Measurements from ENCODE around the gene METTL8. TPM values are rescaled to one million over a fixed set of nuclear protein-coding genes. Genes with fewer than 3 reads are reported as not detected.

METTL8 gene
- total and polyA plus RNA-seq, 2 experiments from 2014 or later = 16.8 to 30.5 TPM

DNA sequence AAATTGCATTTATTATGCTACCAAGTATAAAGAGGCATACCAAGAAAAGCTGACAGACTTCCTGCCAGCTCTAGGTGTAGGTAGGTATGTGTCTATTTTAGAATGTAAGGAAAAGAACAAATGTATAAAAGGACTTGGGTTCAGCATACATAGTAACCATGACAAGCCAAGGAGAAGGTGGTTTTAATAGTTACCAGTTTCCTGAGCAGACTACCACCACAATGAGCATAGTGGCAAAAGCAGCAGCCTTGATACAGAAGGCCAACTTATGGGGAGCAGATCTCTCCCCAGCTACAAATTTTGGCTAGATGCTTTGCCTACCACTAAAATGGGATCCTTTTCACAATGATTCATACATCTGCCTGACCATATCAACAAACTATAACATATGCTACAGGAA lies 34.5 kb downstream of the METTL8 start:
- peaks cover 26% of the 10 kb centered on the region for H3K79me2 ChIP-seq
- no peak for DNase-seq (ENCODE audit: low spot score)
- no peak overlapping the region for H3K4me2 ChIP-seq
- H3K9me3 ChIP-seq (ENCODE audit: low read depth) = no peaks in the 10 kb centered on the region
- no peaks in the 10 kb centered on the region for H3K9me2 ChIP-seq (replicated peaks; ENCODE audit: insufficient read depth)
- H3K4me3 ChIP-seq = no peak overlapping the region
- no peak overlapping the region for H2AFZ ChIP-seq
- TF ChIP-seq, protein P1, sequence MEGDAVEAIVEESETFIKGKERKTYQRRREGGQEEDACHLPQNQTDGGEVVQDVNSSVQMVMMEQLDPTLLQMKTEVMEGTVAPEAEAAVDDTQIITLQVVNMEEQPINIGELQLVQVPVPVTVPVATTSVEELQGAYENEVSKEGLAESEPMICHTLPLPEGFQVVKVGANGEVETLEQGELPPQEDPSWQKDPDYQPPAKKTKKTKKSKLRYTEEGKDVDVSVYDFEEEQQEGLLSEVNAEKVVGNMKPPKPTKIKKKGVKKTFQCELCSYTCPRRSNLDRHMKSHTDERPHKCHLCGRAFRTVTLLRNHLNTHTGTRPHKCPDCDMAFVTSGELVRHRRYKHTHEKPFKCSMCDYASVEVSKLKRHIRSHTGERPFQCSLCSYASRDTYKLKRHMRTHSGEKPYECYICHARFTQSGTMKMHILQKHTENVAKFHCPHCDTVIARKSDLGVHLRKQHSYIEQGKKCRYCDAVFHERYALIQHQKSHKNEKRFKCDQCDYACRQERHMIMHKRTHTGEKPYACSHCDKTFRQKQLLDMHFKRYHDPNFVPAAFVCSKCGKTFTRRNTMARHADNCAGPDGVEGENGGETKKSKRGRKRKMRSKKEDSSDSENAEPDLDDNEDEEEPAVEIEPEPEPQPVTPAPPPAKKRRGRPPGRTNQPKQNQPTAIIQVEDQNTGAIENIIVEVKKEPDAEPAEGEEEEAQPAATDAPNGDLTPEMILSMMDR (IDR thresholded peaks at IDR 0.05; ENCODE audit: poor library complexity) = no peak
- TF ChIP-seq EZH2phosphoT487 (IDR thresholded peaks at IDR 0.05; ENCODE audit: low read depth, severe bottlenecking, unreplicated experiment) (no peak), EZH2 (IDR thresholded peaks at IDR 0.05; ENCODE audit: borderline replicate concordance) (no peak)
- no peaks in the 10 kb centered on the region for H3K36me3 ChIP-seq (replicated peaks; ENCODE audit: insufficient read depth, low read depth)
- H4K20me1 ChIP-seq (ENCODE audit: insufficient read depth, poor library complexity, severe bottlenecking) = no peaks in the 10 kb centered on the region
- H3K27ac ChIP-seq = no peak overlapping the region
- no peaks in the 10 kb centered on the region for H3K4me1 ChIP-seq (ENCODE audit: insufficient read depth)
- no peaks in the 10 kb centered on the region for H3K27me3 ChIP-seq

DNA sequence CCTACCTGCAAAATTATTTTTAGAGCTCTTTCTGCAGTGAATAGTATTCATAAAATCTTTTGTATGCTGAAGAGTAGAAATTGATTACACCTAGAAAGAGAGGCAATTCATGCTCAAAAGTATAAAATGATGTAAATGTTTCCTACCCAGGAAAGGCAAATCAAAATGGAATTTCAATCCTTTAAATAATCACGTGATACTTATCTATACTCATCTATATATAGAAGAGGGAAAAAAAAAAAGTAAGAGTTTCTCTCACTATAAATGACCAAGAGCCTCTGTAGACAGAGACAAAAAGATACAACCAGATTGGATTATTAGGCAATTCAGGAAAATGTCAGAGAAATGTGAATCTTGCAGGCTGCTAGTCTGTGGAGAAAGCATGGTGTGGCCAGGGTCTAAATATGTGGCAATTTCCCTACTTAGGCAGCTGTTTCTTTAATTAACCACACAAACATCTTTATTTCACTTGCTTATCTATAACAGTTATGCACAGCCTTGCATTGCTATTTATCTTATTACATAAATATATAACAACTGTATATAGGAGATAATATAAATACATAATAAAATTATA lies 39.5 kb downstream of the METTL8 start:
- Histone ChIP-seq H3K27me3 (no peaks in the 10 kb centered on the region), H2AFZ (no peak overlapping the region), H3K79me2 (no peaks in the 10 kb centered on the region), H3K4me2 (no peak overlapping the region), H3K4me3 (no peak overlapping the region), H3K27ac (no peak overlapping the region), H4K20me1 (ENCODE audit: insufficient read depth, poor library complexity, severe bottlenecking) (no peaks in the 10 kb centered on the region), H3K36me3 (replicated peaks; ENCODE audit: insufficient read depth, low read depth) (no peaks in the 10 kb centered on the region), H3K9me2 (replicated peaks; ENCODE audit: insufficient read depth) (no peaks in the 10 kb centered on the region), H3K4me1 (ENCODE audit: insufficient read depth) (no peaks in the 10 kb centered on the region), H3K9me3 (ENCODE audit: low read depth) (no peaks in the 10 kb centered on the region)
- DNase-seq (ENCODE audit: low spot score) = no peak
- TF ChIP-seq EZH2 (IDR thresholded peaks at IDR 0.05; ENCODE audit: borderline replicate concordance) (no peak), EZH2phosphoT487 (IDR thresholded peaks at IDR 0.05; ENCODE audit: low read depth, severe bottlenecking, unreplicated experiment) (no peak)
- TF ChIP-seq, protein P1 (IDR thresholded peaks at IDR 0.05; ENCODE audit: poor library complexity) = no peak
- 75% methylated on average over 1 of the region's 1 CpG for WGBS (ENCODE audit: low lambda C conversion rate, missing lambda C conversion rate)

DNA sequence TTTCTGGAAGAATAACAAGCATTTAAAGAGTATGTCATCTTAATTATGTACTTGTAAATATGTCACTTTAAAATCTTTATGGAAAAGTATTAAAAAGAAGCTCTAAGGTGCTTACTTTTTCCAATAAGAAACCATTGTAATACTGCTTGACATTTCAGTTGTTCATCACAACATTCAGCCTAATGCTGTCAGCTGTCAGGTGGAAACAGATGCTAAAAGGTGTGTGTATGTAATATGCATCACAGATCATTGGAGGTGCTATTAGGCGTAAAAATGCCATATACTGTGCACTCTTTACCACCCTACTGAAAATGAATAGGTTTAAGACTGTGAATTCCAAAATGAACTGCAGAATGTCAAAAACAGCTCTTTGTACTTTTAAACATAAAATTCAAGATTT lies 40.3 kb downstream of the METTL8 start:
- Histone ChIP-seq H3K4me1 (ENCODE audit: insufficient read depth) (no peaks in the 10 kb centered on the region), H3K9me2 (replicated peaks; ENCODE audit: insufficient read depth) (no peaks in the 10 kb centered on the region), H3K4me3 (no peak overlapping the region), H3K27ac (no peak overlapping the region), H3K79me2 (no peaks in the 10 kb centered on the region), H2AFZ (no peak overlapping the region), H4K20me1 (ENCODE audit: insufficient read depth, poor library complexity, severe bottlenecking) (no peaks in the 10 kb centered on the region), H3K4me2 (no peak overlapping the region), H3K36me3 (replicated peaks; ENCODE audit: insufficient read depth, low read depth) (no peaks in the 10 kb centered on the region), H3K9me3 (ENCODE audit: low read depth) (no peaks in the 10 kb centered on the region), H3K27me3 (no peaks in the 10 kb centered on the region)
- no peak for DNase-seq (ENCODE audit: low spot score)
- TF ChIP-seq, protein P1 (IDR thresholded peaks at IDR 0.05; ENCODE audit: poor library complexity) = no peak
- TF ChIP-seq EZH2 (IDR thresholded peaks at IDR 0.05; ENCODE audit: borderline replicate concordance) (no peak), EZH2phosphoT487 (IDR thresholded peaks at IDR 0.05; ENCODE audit: low read depth, severe bottlenecking, unreplicated experiment) (no peak)
- 96% methylated on average over 1 of the region's 1 CpG for WGBS (ENCODE audit: low lambda C conversion rate, missing lambda C conversion rate)

DNA sequence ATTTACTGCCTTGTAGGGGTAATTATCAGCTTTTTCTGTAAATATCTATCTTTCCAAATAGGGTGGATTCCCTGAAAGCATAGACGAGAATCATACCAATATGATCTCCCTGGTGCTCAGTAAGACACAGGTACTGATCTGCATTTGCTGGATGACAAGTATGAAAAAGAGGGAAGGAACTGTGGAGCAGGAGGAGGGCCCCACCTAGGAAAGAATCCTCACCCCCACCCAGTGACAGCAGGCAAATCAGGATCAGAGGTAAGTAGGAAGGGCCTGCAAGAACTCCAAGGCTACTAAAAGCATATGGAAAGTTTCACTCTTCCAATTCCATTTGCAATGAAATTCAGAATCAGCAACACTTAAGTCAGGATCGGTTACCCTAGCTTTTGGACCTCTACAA lies 42.3 kb downstream of the METTL8 start:
- Histone ChIP-seq H3K4me1 (ENCODE audit: insufficient read depth) (no peaks in the 10 kb centered on the region), H3K27ac (no peak overlapping the region), H3K4me3 (no peak overlapping the region), H3K9me2 (replicated peaks; ENCODE audit: insufficient read depth) (no peaks in the 10 kb centered on the region), H4K20me1 (ENCODE audit: insufficient read depth, poor library complexity, severe bottlenecking) (no peaks in the 10 kb centered on the region), H3K27me3 (no peaks in the 10 kb centered on the region), H3K79me2 (no peaks in the 10 kb centered on the region), H3K9me3 (ENCODE audit: low read depth) (no peaks in the 10 kb centered on the region), H3K36me3 (replicated peaks; ENCODE audit: insufficient read depth, low read depth) (no peaks in the 10 kb centered on the region), H3K4me2 (no peak overlapping the region), H2AFZ (no peak overlapping the region)
- no peak for DNase-seq (ENCODE audit: low spot score)
- no peak for TF ChIP-seq EZH2 (IDR thresholded peaks at IDR 0.05; ENCODE audit: borderline replicate concordance)
- TF ChIP-seq, protein P1 (IDR thresholded peaks at IDR 0.05; ENCODE audit: poor library complexity) = no peak
- no peak for TF ChIP-seq EZH2phosphoT487 (IDR thresholded peaks at IDR 0.05; ENCODE audit: low read depth, severe bottlenecking, unreplicated experiment)
- WGBS (ENCODE audit: low lambda C conversion rate, missing lambda C conversion rate) = 89% methylated on average over 2 of the region's 2 CpGs
